ENCODE data around the gene FAM136A. TPM values are rescaled to one million over a fixed set of nuclear protein-coding genes. Genes with fewer than 3 reads are reported as not detected.

Gene FAM136A
- total RNA-seq, 4 donors from 2014 or later, result 10.7 to 45.1 (median 31.0) TPM

- Histone ChIP-seq H3K9me3 (no peaks in the 10 kb centered on the region), H3K27me3 (peaks cover 5% of the 10 kb centered on the region), H3K27ac (no peak overlapping the region), H3K4me1 (no peaks in the 10 kb centered on the region), H3K36me3 (no peaks in the 10 kb centered on the region), H3K4me3 (no peak overlapping the region)
- DNase-seq, result no peak
- WGBS, 2 donors (ENCODE audit: low coverage in 1 of 2), result 54 to 70% methylated on average over 1 of the region's 1 CpG
- TF ChIP-seq POLR2AphosphoS5 (IDR thresholded peaks at IDR 0.05) (no peak), CTCF (IDR thresholded peaks at IDR 0.05) (no peak), EP300 (IDR thresholded peaks at IDR 0.05; ENCODE audit: low read depth) (no peak), POLR2A (IDR thresholded peaks at IDR 0.05) (no peak)
- in situ Hi-C loops (cut with MboI; ENCODE audit: low pct_ligation_motif_present in 1 of 4, low pct_unique_long_range_greater_than_20kb in 1 of 4, low sequenced_read_pairs in 3 of 4) (loop anchor here in 3 of 4 donors (25.0 kb wide), 1 partner anchor 625 kb away; the partner anchor contains the start of gene ATP6V1B1 (in 3 of the 3)), intact Hi-C loops (cut with DNase I; ENCODE audit: low total_unique reads) (no loop called here)
These were observed 10.7 kb upstream of the FAM136A start for GRCh38 chr2:70312560-70312959.

GRCh38 chr2:70310899-70311298 is 9.0 kb upstream of the FAM136A start:
- Histone ChIP-seq H3K9me3 (no peaks in the 10 kb centered on the region), H3K36me3 (no peaks in the 10 kb centered on the region), H3K4me1 (no peaks in the 10 kb centered on the region), H3K27ac (no peak overlapping the region), H3K4me3 (no peak overlapping the region), H3K27me3 (peaks cover 5% of the 10 kb centered on the region)
- 86 to 95% methylated on average over 1 to 3 of the region's 3 CpGs for WGBS, 2 donors (ENCODE audit: low coverage in 1 of 2)
- TF ChIP-seq CTCF (IDR thresholded peaks at IDR 0.05), result no peak
- intact Hi-C loops (cut with DNase I; ENCODE audit: low total_unique reads), result no loop called here
- DNase-seq, result no peak
- in situ Hi-C loops (cut with MboI; ENCODE audit: low pct_ligation_motif_present in 1 of 4, low pct_unique_long_range_greater_than_20kb in 1 of 4, low sequenced_read_pairs in 3 of 4), result loop anchor here in 3 of 4 donors (25.0 kb wide), 1 partner anchor 626 kb away; the partner anchor contains the start of gene ATP6V1B1 (in 3 of the 3)

GRCh38 chr2:70305531-70305930 is 3.7 kb upstream of the FAM136A start:
- H3K36me3 ChIP-seq, result no peaks in the 10 kb centered on the region
- no peak for DNase-seq
- peaks cover 4 to 11% (median 7%) of the 10 kb centered on the region in 4 donors for H3K4me1 ChIP-seq
- peaks cover 3% of the 10 kb centered on the region for H3K27me3 ChIP-seq
- TF ChIP-seq EP300 (IDR thresholded peaks at IDR 0.05; ENCODE audit: low read depth), result no peak
- no peak for TF ChIP-seq POLR2AphosphoS5 (IDR thresholded peaks at IDR 0.05)
- no peak overlapping the region for H3K27ac ChIP-seq
- H3K4me3 ChIP-seq, result no peak overlapping the region
- H3K9me3 ChIP-seq, result no peaks in the 10 kb centered on the region
- WGBS, 2 donors (ENCODE audit: low coverage in 1 of 2), result 75% methylated on average over 3 of the region's 3 CpGs; no CpG with 5 or more reads in 1 of the 2 donors
- intact Hi-C loops (cut with DNase I; ENCODE audit: low total_unique reads), result no loop called here
- in situ Hi-C loops (cut with MboI; ENCODE audit: low pct_ligation_motif_present in 1 of 4, low pct_unique_long_range_greater_than_20kb in 1 of 4, low sequenced_read_pairs in 3 of 4), result loop anchor here in 3 of 4 donors (10.0 to 25.0 kb wide), 2 partner anchors 309 to 632 kb away; partner anchors contain the start of gene ATP6V1B1 (in 3 of the 3)

GRCh38 chr2:70304498-70304897 is 2.6 kb upstream of the FAM136A start:
- WGBS, 2 donors (ENCODE audit: low coverage in 1 of 2), result 65% methylated on average over 4 of the region's 4 CpGs; no CpG with 5 or more reads in 1 of the 2 donors
- Histone ChIP-seq H3K27me3 (no peaks in the 10 kb centered on the region), H3K9me3 (no peaks in the 10 kb centered on the region), H3K4me3 (no peak overlapping the region), H3K36me3 (peaks cover 0 to 5% (median 0%) of the 10 kb centered on the region in 4 donors), H3K4me1 (peaks cover 4 to 13% (median 8%) of the 10 kb centered on the region in 4 donors), H3K27ac (no peak overlapping the region)
- intact Hi-C loops (cut with DNase I; ENCODE audit: low total_unique reads) (loop anchor here (5.0 kb wide), 1 partner anchor 392 kb away; no protein-coding TSS in a partner anchor), in situ Hi-C loops (cut with MboI; ENCODE audit: low pct_ligation_motif_present in 1 of 4, low pct_unique_long_range_greater_than_20kb in 1 of 4, low sequenced_read_pairs in 3 of 4) (loop anchor here in 3 of 4 donors (10.0 to 25.0 kb wide), 2 partner anchors 310 to 633 kb away; partner anchors contain the start of gene ATP6V1B1 (in 3 of the 3))
- no peak for TF ChIP-seq EP300 (IDR thresholded peaks at IDR 0.05; ENCODE audit: low read depth)
- TF ChIP-seq POLR2AphosphoS5 (IDR thresholded peaks at IDR 0.05), result no peak
- no peak for TF ChIP-seq POLR2A (IDR thresholded peaks at IDR 0.05)
- TF ChIP-seq CTCF (IDR thresholded peaks at IDR 0.05), result no peak
- no peak for DNase-seq

All from transverse colon (tissue), 4 donors.